Keratinocyte (primary cell): ENCODE measurements around the gene TMEM229B.

Source experiments
- EZH2 ChIP-seq: IDR thresholded peaks from one replicate; pipeline ENCODE4 v1.6.1; 2012; ENCODE audit warnings: inconsistent platforms, mild to moderate bottlenecking, low read length, moderate library complexity
- TF ChIP-seq, protein P1 (sequence below), 3 experiments: IDR thresholded peaks in 1 of 3; conservative IDR thresholded peaks in 1 of 3; optimal IDR thresholded peaks in 1 of 3; 2 replicates in 2 of 3; 3 replicates in 1 of 3; pipeline versions ENCODE3 to v1.5.1; 2011; ENCODE audit warnings: low read length in 3 of 3, mild to moderate bottlenecking in 3 of 3, moderate library complexity in 2 of 3, control low read depth in 1 of 3, inconsistent platforms in 1 of 3; ENCODE audit not compliant: insufficient read depth in 2 of 3; ENCODE audit errors: extremely low read depth in 1 of 3

DNA sequence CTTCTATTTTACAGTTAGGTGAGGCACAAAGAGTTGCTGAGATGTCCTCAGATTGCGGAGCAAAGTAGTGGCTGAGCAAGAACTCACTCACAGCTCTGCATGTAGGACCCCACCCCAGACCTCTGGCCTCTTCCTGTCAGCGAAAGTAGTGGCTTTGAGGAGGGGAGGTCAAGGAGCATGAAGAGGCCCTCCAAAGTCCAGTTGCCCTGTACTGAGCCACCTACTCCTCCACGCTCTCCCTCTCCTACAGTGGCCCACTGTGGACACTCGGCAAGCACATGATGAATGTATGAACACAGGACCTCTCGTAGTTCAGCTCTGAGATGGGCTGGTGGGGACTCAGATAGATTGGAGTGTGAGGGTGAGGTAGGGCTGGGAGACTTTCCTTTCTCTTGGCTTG is 39.2 kb upstream of the TMEM229B start:
- TF ChIP-seq, protein P1, sequence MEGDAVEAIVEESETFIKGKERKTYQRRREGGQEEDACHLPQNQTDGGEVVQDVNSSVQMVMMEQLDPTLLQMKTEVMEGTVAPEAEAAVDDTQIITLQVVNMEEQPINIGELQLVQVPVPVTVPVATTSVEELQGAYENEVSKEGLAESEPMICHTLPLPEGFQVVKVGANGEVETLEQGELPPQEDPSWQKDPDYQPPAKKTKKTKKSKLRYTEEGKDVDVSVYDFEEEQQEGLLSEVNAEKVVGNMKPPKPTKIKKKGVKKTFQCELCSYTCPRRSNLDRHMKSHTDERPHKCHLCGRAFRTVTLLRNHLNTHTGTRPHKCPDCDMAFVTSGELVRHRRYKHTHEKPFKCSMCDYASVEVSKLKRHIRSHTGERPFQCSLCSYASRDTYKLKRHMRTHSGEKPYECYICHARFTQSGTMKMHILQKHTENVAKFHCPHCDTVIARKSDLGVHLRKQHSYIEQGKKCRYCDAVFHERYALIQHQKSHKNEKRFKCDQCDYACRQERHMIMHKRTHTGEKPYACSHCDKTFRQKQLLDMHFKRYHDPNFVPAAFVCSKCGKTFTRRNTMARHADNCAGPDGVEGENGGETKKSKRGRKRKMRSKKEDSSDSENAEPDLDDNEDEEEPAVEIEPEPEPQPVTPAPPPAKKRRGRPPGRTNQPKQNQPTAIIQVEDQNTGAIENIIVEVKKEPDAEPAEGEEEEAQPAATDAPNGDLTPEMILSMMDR (optimal IDR thresholded peaks at IDR 0.05 in 1 of 3, IDR thresholded peaks at IDR 0.05 in 1 of 3, conservative IDR thresholded peaks at IDR 0.05 in 1 of 3; ENCODE audit: extremely low read depth in 1 of 3, insufficient read depth in 2 of 3, low read length in 3 of 3): no peak
- no peak for TF ChIP-seq EZH2
